ENCODE results near the gene BRMS1L. TPM values are rescaled to one million over a fixed set of nuclear protein-coding genes. Genes with fewer than 3 reads are reported as not detected.
"Not testable (repeated sequence)": the region's sequence is repeated elsewhere in the genome, so short reads cannot be mapped to it uniquely, and the experiment has no call there.

BRMS1L gene
- total and polyA plus RNA-seq, 10 donors = 1.9 to 8.0 (median 5.8) TPM

- Histone ChIP-seq H3K27ac (no peak overlapping the region), H3K36me3 (no peaks in the 10 kb centered on the region), H3K9me3 (no peaks in the 10 kb centered on the region), H3K4me3 (no peak overlapping the region), H3K27me3 (replicated peaks in 1 of 7) (no peaks in the 10 kb centered on the region), H3K4me1 (peaks cover 0 to 14% (median 7%) of the 10 kb centered on the region in 6 donors)
- TF ChIP-seq CTCF (IDR thresholded peaks at IDR 0.05 in 8 of 11, conservative IDR thresholded peaks at IDR 0.05 in 3 of 11) = peak in 9 of 11 experiments; percentile 22 to 79 (median 72)
- no peak for TF ChIP-seq POLR2A (IDR thresholded peaks at IDR 0.05)
- DNase-seq = no peak
- WGBS, 5 donors = 27 to 37% (median 30%) methylated on average over 7 of the region's 7 CpGs
- intact Hi-C loops (cut with DNase I; ENCODE audit: low total_unique reads) = no loop called here
Observed at GRCh38 chr14:35821564-35822411, 4.3 kb upstream of the BRMS1L start.

- no peaks in the 10 kb centered on the region for H3K9me3 ChIP-seq
- DNase-seq = no peak
- TF ChIP-seq POLR2AphosphoS5 (IDR thresholded peaks at IDR 0.05) (no peak), POLR2A (IDR thresholded peaks at IDR 0.05) (no peak)
- intact Hi-C loops (cut with DNase I; ENCODE audit: low total_unique reads) = no loop called here
- 80 to 89% (median 83%) methylated on average over 3 of the region's 3 CpGs for WGBS, 5 donors
- no peak overlapping the region for H3K27ac ChIP-seq
- no peaks in the 10 kb centered on the region for H3K27me3 ChIP-seq (replicated peaks in 1 of 7)
- no peaks in the 10 kb centered on the region for H3K36me3 ChIP-seq
- H3K4me1 ChIP-seq = peaks cover 0 to 22% (median 13%) of the 10 kb centered on the region in 6 donors
- no peak overlapping the region for H3K4me3 ChIP-seq
Observed at GRCh38 chr14:35822501-35822900, 3.6 kb upstream of the BRMS1L start.

DNA sequence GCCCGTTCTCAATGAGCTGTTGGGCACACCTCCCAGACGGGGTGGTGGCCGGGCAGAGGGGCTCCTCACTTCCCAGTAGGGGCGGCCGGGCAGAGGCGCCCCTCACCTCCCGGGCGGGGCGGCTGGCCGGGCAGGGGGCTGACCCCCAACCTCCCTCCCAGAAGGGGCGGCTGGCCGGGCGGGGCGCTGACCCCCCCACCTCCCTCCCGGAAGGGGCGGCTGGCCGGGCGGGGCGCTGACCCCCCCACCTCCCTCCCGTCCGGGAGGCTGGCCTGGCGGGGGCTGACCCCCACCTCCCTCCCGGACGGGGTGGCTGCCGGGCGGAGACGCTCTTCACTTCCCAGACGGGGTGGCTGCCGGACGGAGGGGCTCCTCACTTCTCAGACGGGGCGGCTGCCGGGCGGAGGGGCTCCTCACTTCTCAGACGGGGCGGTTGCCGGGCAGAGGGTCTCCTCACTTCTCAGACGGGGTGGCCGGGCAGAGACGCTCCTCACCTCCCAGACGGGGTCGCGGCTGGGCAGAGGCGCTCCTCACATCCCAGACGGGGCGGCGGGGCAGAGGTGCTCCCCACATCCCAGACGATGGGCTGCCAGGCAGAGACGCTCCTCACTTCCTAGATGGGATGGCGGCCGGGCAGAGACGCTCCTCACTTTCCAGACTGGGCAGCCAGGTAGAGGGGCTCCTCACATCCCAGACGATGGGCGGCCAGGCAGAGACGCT lies 1.5 kb upstream of the BRMS1L start:
- peak overlapping the region in 2 of 8 donors; percentile 83 to 98 for H3K4me3 ChIP-seq
- H3K9me3 ChIP-seq; DNase-seq; H3K36me3 ChIP-seq; H3K27ac ChIP-seq; H3K27me3 ChIP-seq (replicated peaks in 1 of 7); intact Hi-C loops (cut with DNase I; ENCODE audit: low total_unique reads): not testable (repeated sequence)
- 77 to 95% (median 87%) methylated on average over 16 to 37 of the region's 55 CpGs; no CpG with 5 or more reads in 1 of the 5 donors for WGBS, 5 donors
- H3K4me1 ChIP-seq = peaks cover 0 to 27% (median 17%) of the 10 kb centered on the region in 6 donors

DNA sequence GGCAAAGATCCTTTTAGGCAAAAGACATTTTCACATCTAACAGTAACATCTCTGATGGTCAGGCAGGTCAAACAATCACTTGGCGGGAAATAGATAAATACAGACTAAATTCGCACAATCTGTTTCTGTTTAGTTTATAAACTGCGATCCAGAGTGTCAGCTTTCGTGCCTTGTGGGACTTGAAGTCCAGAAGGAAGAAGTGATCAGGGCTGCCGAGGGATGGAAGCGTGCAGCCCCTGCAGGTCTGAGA lies 245 bp upstream of the BRMS1L start:
- DNase-seq = no peak
- Histone ChIP-seq H3K4me1 (peaks cover 0 to 27% (median 17%) of the 10 kb centered on the region in 6 donors), H3K9me3 (no peaks in the 10 kb centered on the region), H3K36me3 (no peaks in the 10 kb centered on the region), H3K27me3 (replicated peaks in 1 of 7) (no peaks in the 10 kb centered on the region), H3K4me3 (peak overlapping the region; percentile 81 to 98 (median 88)), H3K27ac (peak overlapping the region; percentile 88 to 98 (median 96))
- WGBS, 5 donors = 0 to 2% (median 0%) methylated on average over 6 of the region's 6 CpGs
- TF ChIP-seq POLR2A (IDR thresholded peaks at IDR 0.05) (no peak), POLR2AphosphoS5 (IDR thresholded peaks at IDR 0.05) (no peak), CTCF (IDR thresholded peaks at IDR 0.05 in 8 of 11, conservative IDR thresholded peaks at IDR 0.05 in 3 of 11) (no peak)
- intact Hi-C loops (cut with DNase I; ENCODE audit: low total_unique reads) = no loop called here

DNA sequence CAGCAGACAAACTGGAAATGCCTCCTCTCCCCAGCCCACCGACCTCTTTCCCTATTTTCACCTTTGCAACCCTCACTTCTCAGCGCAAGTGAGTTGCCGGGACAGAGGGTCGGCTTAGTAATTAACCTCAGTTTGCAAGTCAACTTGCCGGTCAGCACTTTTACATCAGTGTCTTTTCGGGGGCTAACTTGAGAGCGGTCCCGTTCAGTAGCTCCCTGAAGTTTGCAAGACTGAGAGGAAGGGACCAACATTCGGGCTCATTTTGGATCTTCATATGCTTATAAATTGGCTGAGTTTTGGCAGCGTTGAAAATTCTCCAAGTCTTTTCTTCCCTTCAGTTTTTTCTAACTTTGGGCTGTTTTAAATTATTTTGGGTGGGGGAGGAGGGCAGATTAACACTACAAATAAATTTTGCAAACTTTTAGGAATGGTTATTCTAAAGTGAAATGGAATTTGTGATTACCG lies 846 bp downstream of the BRMS1L start:
- Histone ChIP-seq H3K27me3 (replicated peaks in 1 of 7) (no peaks in the 10 kb centered on the region), H3K27ac (peak overlapping the region in 7 of 8 donors; percentile 94 to 98 (median 96)), H3K9me3 (no peaks in the 10 kb centered on the region), H3K36me3 (peaks cover 0 to 8% (median 0%) of the 10 kb centered on the region in 6 donors), H3K4me3 (peak overlapping the region; percentile 81 to 98 (median 88)), H3K4me1 (peaks cover 0 to 23% (median 17%) of the 10 kb centered on the region in 6 donors)
- DNase-seq = no peak
- WGBS, 5 donors = 3 to 6% (median 4%) methylated on average over 11 of the region's 11 CpGs
- intact Hi-C loops (cut with DNase I; ENCODE audit: low total_unique reads) = no loop called here
- TF ChIP-seq CTCF (IDR thresholded peaks at IDR 0.05 in 8 of 11, conservative IDR thresholded peaks at IDR 0.05 in 3 of 11) (peak in 2 of 11 experiments; percentile 2 to 4), POLR2A (IDR thresholded peaks at IDR 0.05) (no peak)
